ENCODE data around the gene PHF11.
"Not testable (repeated sequence)": the region's sequence is repeated elsewhere in the genome, so short reads cannot be mapped to it uniquely, and the experiment has no call there.

PHF11 gene

GRCh38 chr13:49550942-49551644, 55.3 kb downstream of the PHF11 start:
- DNase-seq = no peak

GRCh38 chr13:49553888-49554287, 58.1 kb downstream of the PHF11 start:
- no peak for DNase-seq

- DNase-seq = no peak
These were observed 58.6 kb downstream of the PHF11 start for GRCh38 chr13:49554387-49554786.

- DNase-seq = no peak
These were observed 63.3 kb downstream of the PHF11 start for GRCh38 chr13:49559006-49559405.

- no peak for DNase-seq
These were observed 64.7 kb downstream of the PHF11 start for GRCh38 chr13:49560270-49561061.

GRCh38 chr13:49561062-49561410, 65.3 kb downstream of the PHF11 start:
- no peak for DNase-seq

GRCh38 chr13:49563516-49563915, 67.8 kb downstream of the PHF11 start:
- no peak for DNase-seq

- DNase-seq = not testable (repeated sequence)
These were observed 69.7 kb downstream of the PHF11 start for GRCh38 chr13:49565461-49565860.

- no peak for DNase-seq
These were observed 70.7 kb downstream of the PHF11 start for GRCh38 chr13:49566461-49566860.

- no peak for DNase-seq
These were observed 71.7 kb downstream of the PHF11 start for GRCh38 chr13:49567491-49567890.

- no peak for DNase-seq
These were observed 74.4 kb downstream of the PHF11 start for GRCh38 chr13:49569993-49570689.

- no peak for DNase-seq
These were observed 75.8 kb downstream of the PHF11 start for GRCh38 chr13:49571299-49572240.

Data from activated T-cell treated with anti-CD3 and anti-CD28 coated beads, Interleukin-2, amount 50 U/mL, for 1 hour (primary cell).